Stromal cell of bone marrow (primary cell): Measurements from ENCODE around the gene CLEC7A.
A peak's percentile ranks its signal among the peaks of the same experiment; 100 is the strongest.

Experiments used
- DNase-seq: peaks from one replicate; pipeline ENCODE4 v3.0.0-alpha.2; 2012; ENCODE audit warnings: low read depth

The CLEC7A gene

DNA sequence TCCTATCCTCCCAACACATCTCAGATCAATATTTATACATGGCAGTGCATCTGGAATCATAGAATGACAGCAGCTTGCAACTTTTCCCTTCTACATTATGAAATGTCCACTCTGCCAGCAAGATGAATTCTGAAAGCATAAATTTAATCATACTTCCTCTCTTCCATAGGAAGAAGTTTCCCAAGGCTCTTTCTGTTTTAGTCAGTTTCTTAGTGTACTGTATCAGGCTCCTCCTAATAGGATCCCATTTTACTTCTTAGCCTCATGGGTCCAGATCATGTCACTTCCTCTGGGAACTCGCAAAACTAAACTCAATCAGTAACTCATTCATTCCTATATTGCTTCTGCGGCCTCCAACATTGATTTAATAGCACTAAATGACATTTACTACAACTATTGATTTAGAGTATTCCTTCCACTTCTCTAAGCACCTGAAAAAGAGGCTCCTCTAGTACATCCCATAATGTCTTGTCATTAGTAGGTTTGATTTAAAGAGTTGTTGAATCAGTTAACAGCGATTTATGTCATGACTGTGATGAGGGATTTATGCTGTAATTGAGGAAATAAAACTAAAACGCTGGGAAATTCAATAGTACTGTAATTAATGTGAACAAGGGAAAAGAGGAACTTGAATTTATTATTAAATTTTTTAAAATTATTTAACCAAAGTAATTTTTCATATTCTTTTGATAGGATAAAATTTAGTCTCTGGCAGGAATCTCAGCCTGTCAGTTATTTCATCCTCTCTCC lies 35.2 kb downstream of the CLEC7A start:
- no peak for DNase-seq

DNA sequence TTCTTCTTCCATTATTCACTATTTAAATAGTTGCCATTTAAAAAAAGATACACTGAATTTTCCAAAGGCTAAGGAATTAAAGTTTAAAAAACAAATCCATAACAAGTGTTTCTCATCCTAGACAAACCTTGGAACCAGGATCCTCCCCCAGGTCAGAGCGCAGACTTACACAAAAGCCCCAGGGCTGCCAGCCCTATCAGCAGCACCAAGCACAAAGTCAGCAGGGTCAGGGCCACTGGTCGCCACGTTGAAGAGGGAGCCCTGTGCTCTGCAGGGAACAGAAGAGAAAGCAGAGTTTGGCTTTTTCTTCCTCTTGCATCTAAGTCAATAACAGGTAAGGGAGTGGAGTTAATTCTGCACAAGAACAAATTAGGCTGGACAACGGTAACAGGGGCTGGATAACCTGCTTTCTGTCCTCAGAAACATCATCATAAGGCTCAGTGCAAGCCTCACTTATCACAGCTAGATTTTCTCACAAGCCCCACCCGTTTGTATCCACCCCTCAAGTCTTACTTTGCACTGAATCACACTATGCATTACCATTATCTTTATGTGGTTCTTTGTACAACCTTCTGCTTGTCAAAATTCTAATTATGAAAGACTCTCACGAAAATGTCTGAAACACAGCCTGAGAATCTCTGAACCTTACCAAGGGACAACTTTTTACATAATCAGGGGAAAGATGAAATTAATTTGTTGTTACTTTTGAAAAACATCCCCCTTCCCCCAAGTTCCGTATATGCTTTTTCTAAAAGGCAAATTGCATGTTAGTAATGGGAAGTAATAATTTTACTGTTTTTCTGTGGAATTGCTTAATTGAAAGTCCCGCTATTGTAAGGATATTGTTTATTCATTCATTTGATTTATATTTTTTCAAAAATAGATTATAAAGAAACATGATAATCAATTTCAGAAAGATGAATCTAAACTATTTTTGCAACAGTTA lies 40.8 kb downstream of the CLEC7A start:
- DNase-seq, result no peak

DNA sequence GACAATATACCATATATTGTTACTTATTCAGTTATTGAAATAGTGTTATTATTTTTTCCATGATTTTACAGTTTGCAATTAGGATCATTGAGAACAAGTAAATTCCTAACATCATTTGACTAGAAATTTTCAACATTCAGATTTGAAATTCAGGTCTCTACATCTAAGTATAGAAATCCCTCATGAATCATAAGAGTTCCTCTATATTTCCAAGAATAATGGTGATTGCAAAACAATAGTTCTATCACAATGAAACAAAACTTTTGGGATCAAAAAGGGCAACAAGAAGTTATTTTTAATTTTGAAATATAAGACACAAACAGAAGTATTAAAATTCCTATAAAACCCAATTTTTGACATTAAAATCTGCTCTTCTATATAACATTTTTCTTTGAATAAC lies 42.0 kb downstream of the CLEC7A start:
- DNase-seq, result no peak

DNA sequence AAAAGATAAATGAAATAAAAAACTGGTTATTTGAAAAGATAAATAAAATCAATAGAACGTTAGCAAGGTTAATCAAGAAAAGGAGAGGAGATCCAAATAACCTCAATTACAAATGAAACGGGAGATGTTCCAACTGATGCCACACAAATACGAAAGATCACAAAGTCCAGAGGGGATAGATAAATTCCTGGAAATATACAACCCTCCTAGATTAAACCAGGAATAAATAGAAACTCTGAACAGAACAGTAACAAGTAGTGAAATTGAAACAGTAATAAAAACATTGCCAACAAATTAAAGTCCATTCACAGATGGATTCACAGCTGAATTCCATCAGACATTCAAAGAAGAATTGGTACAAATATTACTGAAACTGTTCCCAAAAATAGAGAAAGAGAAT lies 43.6 kb downstream of the CLEC7A start:
- DNase-seq, result no peak

DNA sequence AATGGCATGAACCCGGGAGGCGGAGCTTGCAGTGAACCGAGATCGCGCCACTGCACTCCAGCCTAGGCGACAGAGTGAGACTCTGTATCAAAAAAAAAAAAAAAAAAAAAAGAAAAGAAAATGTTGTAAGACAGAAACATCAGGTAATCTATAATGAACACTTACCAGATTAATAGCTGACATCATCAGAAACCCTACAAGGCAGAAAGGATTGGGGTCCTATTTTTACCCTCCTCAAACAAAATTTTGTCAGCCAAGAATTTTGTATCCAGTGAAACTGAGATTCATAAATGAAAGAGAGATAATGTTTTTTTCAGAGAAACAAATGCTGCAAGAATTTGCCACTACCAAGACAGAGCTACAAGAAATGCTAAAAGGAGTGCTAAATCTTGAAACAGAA lies 45.3 kb downstream of the CLEC7A start:
- no peak for DNase-seq

DNA sequence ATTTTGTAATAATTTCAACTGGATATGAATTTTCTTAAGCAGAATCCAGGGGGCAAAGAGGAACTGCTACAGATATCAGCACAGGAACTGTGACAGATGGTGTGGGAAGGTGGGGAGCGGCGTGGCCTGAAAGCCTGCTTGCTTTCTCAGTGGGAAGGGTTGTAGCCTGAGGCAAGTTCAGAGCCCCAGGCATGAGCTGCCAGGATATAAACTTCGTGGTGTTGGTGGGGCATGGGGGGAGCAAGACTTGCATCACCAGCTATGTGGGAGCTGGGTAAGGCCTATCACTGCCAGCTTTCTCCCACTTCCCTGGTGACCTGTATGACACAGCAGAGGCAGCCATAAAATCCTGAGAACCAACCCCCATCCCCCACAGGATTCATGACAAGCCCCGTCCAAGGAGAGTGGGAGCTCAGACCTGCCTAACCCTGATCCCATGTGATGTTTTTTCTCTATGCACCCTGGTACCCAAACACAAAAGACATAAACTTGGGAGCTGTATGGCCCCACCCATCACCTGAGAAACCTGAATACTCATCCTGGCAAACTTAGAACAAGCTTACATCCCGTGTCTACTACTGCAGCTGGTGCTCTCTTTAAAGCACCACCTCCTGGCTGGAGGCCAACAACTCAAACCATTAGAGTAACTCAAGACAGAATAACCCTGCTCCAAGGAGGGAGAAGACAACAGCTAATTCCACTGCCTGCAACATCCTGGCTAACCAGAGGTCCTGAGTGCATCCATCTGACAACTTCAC lies 47.7 kb downstream of the CLEC7A start:
- no peak for DNase-seq

DNA sequence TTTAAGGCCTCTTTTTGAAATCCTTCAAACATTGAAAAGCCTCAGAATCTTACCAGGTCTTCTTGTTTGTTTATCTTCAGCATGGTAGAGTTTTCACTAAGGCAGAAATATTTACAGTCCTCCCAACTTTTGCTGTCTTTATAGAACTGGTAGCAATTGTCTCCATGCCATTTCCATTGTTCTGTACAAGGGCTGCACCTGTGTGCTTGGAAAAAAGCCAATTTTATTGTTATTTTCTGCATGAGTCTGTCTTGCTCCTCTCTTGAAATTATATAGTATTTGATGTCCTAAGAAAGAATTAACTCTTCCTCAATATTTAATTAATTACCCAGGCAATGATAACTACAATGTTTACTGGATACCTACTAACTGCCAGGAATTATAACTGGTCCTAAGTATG lies 54.5 kb downstream of the CLEC7A start:
- DNase-seq, result no peak

DNA sequence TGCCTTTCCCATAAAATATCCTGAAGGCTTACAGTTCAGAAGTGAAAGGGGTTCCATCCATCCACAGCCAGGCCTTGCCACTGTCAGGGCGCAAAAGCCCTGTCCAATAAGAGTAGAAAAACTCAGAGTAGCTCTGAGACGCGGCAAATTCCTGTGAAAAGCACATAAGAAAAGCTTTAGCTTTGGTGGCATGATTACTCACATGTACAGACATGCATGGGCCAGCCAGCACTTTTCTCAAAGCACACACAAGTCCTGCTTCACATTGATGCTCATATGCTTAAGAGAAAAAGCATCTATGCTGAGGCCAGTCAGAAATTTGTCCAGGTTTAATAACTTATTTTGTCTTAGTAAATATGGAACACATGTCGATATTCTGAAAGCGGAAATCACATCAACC lies 56.7 kb downstream of the CLEC7A start:
- DNase-seq, result no peak

DNA sequence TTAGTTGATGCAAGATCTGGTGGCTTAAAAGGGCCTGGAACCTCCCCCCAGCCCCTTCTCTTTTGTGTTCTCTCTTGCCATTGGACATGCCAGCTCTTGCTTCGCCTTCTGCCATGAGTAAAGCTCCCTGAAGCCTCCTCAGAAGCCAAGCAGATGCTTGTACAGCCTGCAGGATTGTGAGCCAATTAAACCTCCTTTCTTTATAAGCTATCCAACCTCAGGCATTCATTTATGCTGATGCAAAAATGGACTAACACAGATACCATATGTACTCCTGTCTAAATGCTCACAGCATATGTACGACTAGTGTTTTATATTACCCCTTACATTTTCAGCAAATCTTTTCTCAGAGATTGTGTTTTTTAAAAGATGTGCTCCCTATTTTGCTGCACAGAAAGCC lies 57.9 kb downstream of the CLEC7A start:
- DNase-seq, result no peak

DNA sequence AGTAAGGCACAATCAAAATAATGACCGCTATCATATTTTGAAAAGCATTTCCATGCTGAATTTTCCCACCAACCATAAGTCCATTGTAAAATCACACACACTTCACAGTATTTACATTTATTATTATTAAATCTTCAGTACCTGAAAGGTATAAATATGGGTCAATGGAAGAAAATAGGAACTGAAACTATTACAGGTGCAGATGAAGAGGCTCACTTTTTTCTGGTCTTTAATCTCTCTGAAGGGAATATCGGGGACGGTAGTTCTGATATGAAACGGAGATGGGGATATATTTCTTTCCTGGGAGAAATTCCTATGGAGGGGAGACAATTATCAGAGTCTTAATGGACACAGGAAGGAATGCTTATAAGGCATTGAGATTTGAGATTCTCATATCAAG lies 59.6 kb downstream of the CLEC7A start:
- no peak for DNase-seq

DNA sequence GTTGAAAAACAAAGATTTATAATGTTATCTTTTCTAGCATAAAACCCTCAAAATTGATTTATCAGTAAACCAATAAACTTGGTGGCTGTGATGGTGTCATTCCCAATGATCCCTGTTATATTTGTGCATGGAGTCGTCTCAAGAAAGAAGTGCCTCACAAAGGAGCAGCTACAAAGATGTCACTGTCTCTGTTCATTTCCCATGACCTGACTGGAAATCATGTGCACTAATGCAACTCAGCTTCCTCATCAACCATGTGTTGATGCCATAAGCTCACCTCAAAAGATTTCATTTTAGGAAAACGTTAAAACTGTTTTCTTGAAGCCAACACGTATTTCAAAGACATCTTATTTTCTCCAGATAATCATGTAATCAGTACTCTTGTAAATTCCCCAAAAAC lies 60.0 kb downstream of the CLEC7A start:
- no peak for DNase-seq

DNA sequence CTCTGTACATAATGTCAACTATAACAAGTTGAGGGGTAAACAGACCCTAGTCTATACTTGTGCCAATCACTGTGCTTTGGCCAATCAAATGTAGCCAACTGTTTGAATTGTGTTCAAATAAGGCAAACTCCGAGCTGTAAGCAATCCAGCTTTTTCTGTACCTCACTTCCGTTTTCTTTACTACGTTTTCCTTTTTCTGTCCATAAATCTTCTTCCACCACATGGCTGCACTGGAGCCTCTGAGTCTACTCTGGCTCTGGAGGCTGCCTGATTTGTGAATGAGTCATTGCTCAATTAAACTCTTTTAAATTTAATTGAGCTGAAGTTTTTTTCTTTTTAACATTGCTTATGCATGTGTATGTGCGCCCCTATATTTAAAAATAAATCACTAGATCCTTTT lies 60.9 kb downstream of the CLEC7A start:
- peak; percentile 18 for DNase-seq

DNA sequence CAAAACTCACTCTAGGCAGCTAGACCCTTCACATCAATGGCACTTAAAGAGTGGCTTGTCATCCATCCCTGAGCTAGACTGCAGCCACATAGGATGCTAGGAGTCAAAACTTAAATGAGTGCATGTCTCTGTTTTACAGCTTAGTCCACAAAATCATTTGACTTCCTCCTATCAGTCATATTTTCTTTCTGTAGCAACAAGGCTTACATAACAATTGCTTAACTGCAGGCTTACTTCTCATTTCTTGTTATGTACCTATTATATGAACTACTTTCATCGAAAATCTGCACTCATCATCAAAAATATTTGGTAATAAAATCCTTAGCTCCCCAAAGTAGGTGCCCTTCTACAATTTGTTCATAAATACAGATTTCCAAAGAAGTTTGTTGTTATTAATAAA lies 61.4 kb downstream of the CLEC7A start:
- no peak for DNase-seq

DNA sequence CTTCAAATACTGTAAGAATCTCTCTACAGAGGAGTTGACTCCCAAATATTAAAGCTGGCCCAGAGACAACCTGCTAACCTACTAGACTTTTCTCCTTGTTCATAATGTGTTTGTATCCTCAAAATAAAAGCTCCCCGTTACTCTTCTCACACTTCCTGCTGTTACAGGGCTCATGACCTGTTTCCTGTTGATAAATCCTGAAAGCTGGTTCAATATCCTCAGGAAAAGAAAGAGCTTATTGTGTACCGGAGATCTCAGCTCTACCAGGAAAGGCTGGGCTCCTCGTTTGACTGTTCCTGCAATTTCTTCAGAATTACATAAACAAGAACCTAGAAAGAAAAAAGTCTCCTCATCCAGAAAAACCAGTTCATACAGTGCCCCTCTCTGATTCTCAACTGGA lies 62.1 kb downstream of the CLEC7A start:
- DNase-seq, result no peak

DNA sequence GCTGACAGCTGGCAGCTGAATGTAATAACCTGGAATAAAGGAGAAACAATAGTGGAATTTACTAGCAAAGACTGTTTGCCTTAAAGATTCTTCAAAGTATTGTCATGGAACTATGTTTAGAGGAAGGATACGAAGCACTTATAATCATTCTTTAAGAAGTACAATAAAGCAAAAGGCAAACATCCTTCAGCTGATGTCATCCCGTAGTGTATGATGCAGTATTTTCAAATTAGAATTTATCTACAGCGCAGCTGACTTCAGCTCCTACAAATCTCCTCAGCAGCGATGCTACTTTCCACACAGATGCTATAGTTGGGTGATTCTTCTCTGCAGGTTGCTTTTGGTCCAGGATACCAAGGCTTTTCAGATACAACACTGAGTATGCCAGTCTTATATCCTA lies 62.7 kb downstream of the CLEC7A start:
- DNase-seq, result no peak
